Fibroblast of lung (primary cell): ENCODE data around the gene LTB. TPM values are rescaled to one million over a fixed set of nuclear protein-coding genes. Genes with fewer than 3 reads are reported as not detected.

ENCODE experiments used
- DNase-seq, 2 donors: peaks; one replicate each; pipeline versions ENCODE4 v3.0.0 to v3.0.0-alpha.2; 2010; ENCODE audit warnings: low read depth in 2 of 2
- H2AFZ ChIP-seq: 2 replicates; pipeline ENCODE4 v1.5.1; 2012; ENCODE audit warnings: low read length, control low read depth, inconsistent platforms
- H3K27ac ChIP-seq: 2 replicates; pipeline ENCODE4 v1.5.1; 2011; ENCODE audit warnings: low read length, control low read depth; ENCODE audit not compliant: insufficient read depth
- H3K27me3 ChIP-seq: 2 replicates; pipeline ENCODE4 v1.5.1; 2011; ENCODE audit warnings: mild to moderate bottlenecking, low read length; ENCODE audit not compliant: control insufficient read depth, insufficient read depth
- H3K36me3 ChIP-seq: 2 replicates; pipeline ENCODE4 v1.5.1; 2011; ENCODE audit warnings: low read length; ENCODE audit not compliant: control insufficient read depth, insufficient read depth
- H3K4me1 ChIP-seq: 2 replicates; pipeline ENCODE4 v1.5.1; 2011; ENCODE audit warnings: low read length; ENCODE audit not compliant: control insufficient read depth, insufficient read depth; ENCODE audit errors: extremely low read depth
- H3K4me2 ChIP-seq: 2 replicates; pipeline ENCODE4 v1.5.1; 2011; ENCODE audit warnings: low read length, control low read depth; ENCODE audit not compliant: insufficient read depth; ENCODE audit errors: extremely low read depth
- H3K4me3 ChIP-seq, 4 experiments: fragments of 200-600 bp in 1 of 4; sonication (generic) in 1 of 4; replicated peaks in 1 of 4; 2 replicates each; pipeline ENCODE4 v1.5.1; 2011 to 2016; ENCODE audit warnings: low read length in 4 of 4, low read depth in 3 of 4, mild to moderate bottlenecking in 3 of 4, control low read depth in 2 of 4, inconsistent platforms in 1 of 4, mixed read lengths in 1 of 4; ENCODE audit not compliant: insufficient read depth in 1 of 4; ENCODE audit errors: control extremely low read depth in 1 of 4
- H3K79me2 ChIP-seq: 2 replicates; pipeline ENCODE4 v1.5.1; 2012; ENCODE audit warnings: mild to moderate bottlenecking, low read length, inconsistent platforms; ENCODE audit not compliant: control insufficient read depth, insufficient read depth
- H3K9ac ChIP-seq: 2 replicates; pipeline ENCODE4 v1.5.1; 2011; ENCODE audit warnings: mild to moderate bottlenecking, low read length, control low read depth; ENCODE audit not compliant: insufficient read depth
- H3K9me3 ChIP-seq: 2 replicates; pipeline ENCODE4 v1.5.1; 2012; ENCODE audit warnings: low read depth, low read length; ENCODE audit not compliant: control insufficient read depth, insufficient read depth
- H4K20me1 ChIP-seq: 2 replicates; pipeline ENCODE4 v1.5.1; 2011; ENCODE audit warnings: low read length; ENCODE audit not compliant: control insufficient read depth, insufficient read depth; ENCODE audit errors: extremely low read depth
- EZH2 ChIP-seq: IDR thresholded peaks from 2 replicates; pipeline ENCODE4 v1.5.1; 2012; ENCODE audit warnings: low read length, control low read depth, mild to moderate bottlenecking; ENCODE audit errors: missing control alignments
- polyA plus RNA-seq, 2 donors: library from polyadenylated mRNA; depleted of rRNA in 1 of 2; stranded (reverse) in 1 of 2; unstranded in 1 of 2; fragments of >200 nt; gene quantifications; 2 replicates each; pipeline ENCODE4 v1.2.1, GENCODE V29; 2011 to 2012; ENCODE audit warnings: missing spikeins in 1 of 2
- total RNA-seq: library from RNA; depleted of rRNA; stranded (reverse); fragments of >200 nt; gene quantifications from 2 replicates; pipeline ENCODE4 v1.2.1, GENCODE V29; 2014
- TF ChIP-seq, protein P1 (sequence below), 2 donors: IDR thresholded peaks in 1 of 2; conservative IDR thresholded peaks in 1 of 2; 1 replicate in 1 of 2; 2 replicates in 1 of 2; pipeline ENCODE4 v1.5.1; 2011 to 2012; ENCODE audit warnings: low read length in 2 of 2, control low read depth in 1 of 2, inconsistent platforms in 1 of 2, low read depth in 1 of 2, mild to moderate bottlenecking in 1 of 2

LTB gene
- total and polyA plus RNA-seq, 2 donors (not counting 1 experiment from before 2014, with no cell fraction given), result not detected

DNA sequence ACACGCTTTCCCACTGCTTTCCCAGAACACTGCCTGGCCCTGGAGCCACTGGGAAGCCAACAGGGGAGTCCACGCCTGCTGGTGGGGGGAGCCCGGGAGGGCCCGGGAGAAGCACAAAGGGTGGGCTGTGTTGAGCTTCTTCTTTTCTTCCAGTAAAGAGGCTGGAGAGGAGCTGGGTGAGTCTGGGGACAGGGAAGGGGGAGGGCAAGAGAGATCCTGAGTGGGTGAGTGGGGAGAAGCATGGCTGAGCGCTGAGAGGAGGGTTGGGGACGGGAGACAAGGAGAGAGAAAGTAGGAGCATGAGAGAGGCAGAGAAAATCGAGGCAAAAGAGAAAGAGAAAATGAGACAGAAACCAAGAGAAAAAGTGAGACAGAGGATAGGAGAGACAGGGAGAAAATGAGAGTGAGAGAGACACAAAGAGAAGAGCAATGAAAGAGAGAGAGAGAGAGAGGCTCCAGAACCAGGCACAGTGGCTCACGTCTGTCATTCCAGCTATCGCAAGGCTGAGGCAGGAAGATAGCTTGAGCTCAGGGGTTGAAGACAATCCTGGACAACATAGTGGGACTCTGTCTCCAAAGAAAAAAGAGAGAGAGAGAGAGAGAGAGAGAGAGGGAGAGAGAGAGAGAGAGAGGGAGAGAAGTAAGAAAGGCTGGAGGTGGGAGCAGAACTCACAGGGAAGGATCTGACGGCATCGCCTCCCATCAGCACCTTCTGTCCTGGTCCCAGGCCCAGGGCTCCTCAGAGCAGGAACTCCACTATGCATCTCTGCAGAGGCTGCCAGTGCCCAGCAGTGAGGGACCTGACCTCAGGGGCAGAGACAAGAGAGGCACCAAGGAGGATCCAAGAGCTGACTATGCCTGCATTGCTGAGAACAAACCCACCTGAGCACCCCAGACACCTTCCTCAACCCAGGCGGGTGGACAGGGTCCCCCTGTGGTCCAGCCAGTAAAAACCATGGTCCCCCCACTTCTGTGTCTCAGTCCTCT lies 5.9 kb upstream of the LTB start:
- no peak overlapping the region for H3K4me2 ChIP-seq
- no peak for DNase-seq
- no peaks in the 10 kb centered on the region for H3K79me2 ChIP-seq
- peaks cover 4% of the 10 kb centered on the region for H3K27me3 ChIP-seq
- TF ChIP-seq, protein P1, sequence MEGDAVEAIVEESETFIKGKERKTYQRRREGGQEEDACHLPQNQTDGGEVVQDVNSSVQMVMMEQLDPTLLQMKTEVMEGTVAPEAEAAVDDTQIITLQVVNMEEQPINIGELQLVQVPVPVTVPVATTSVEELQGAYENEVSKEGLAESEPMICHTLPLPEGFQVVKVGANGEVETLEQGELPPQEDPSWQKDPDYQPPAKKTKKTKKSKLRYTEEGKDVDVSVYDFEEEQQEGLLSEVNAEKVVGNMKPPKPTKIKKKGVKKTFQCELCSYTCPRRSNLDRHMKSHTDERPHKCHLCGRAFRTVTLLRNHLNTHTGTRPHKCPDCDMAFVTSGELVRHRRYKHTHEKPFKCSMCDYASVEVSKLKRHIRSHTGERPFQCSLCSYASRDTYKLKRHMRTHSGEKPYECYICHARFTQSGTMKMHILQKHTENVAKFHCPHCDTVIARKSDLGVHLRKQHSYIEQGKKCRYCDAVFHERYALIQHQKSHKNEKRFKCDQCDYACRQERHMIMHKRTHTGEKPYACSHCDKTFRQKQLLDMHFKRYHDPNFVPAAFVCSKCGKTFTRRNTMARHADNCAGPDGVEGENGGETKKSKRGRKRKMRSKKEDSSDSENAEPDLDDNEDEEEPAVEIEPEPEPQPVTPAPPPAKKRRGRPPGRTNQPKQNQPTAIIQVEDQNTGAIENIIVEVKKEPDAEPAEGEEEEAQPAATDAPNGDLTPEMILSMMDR (conservative IDR thresholded peaks at IDR 0.05 in 1 of 2, IDR thresholded peaks at IDR 0.05 in 1 of 2; ENCODE audit: low read depth in 1 of 2, low read length in 2 of 2), result no peak
- no peak for TF ChIP-seq EZH2
- H2AFZ ChIP-seq, result no peak overlapping the region
- H3K27ac ChIP-seq, result no peak overlapping the region
- no peaks in the 10 kb centered on the region for H3K36me3 ChIP-seq
- H3K9ac ChIP-seq, result no peak overlapping the region
- H3K4me3 ChIP-seq, result no peak overlapping the region
- no peaks in the 10 kb centered on the region for H4K20me1 ChIP-seq
- no peaks in the 10 kb centered on the region for H3K9me3 ChIP-seq
- no peaks in the 10 kb centered on the region for H3K4me1 ChIP-seq

DNA sequence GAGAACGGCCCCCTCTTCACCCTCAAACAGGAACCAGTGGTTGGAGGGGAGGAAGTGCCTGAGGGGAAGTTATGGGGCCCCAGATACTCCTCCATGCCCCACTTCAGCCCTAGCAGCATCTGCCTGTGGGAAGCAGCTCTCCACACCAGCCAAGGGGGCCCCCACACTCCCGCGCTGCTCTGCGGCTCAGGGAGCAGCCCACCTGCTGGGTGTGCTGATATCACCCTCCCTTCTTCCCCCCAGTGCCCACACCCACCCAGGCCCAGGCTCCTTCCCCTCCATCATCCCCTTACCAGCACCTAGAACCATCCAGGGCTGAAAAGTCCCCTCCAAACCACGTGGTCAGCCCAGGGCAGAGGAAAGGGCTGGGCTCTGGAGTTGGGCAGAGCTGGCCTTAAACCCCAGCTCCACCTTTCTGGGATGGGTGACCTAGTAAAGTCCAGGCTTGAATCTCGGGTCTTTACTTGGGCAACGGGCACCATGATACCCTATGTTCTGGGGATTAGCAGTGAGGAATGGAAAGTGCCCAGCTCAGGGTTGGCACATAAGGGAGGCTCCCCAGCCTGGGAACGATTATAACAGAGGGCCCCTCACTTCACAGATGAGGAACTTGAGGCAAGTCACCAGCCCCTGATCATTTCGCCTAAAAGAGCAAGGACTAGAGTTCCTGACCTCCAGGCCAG lies 4.5 kb upstream of the LTB start:
- H3K36me3 ChIP-seq, result no peaks in the 10 kb centered on the region
- peaks cover 4% of the 10 kb centered on the region for H3K27me3 ChIP-seq
- H3K9ac ChIP-seq, result no peak overlapping the region
- no peaks in the 10 kb centered on the region for H4K20me1 ChIP-seq
- TF ChIP-seq, protein P1 (conservative IDR thresholded peaks at IDR 0.05 in 1 of 2, IDR thresholded peaks at IDR 0.05 in 1 of 2; ENCODE audit: low read depth in 1 of 2, low read length in 2 of 2), result no peak
- no peak for TF ChIP-seq EZH2
- H3K4me2 ChIP-seq, result no peak overlapping the region
- H3K79me2 ChIP-seq, result no peaks in the 10 kb centered on the region
- H2AFZ ChIP-seq, result no peak overlapping the region
- no peak overlapping the region for H3K4me3 ChIP-seq
- DNase-seq, result no peak
- no peak overlapping the region for H3K27ac ChIP-seq
- no peaks in the 10 kb centered on the region for H3K9me3 ChIP-seq
- H3K4me1 ChIP-seq, result no peaks in the 10 kb centered on the region

- Histone ChIP-seq H4K20me1 (no peaks in the 10 kb centered on the region), H3K9me3 (no peaks in the 10 kb centered on the region), H3K27ac (no peak within 1 kb of the TSS), H2AFZ (no peak within 1 kb of the TSS), H3K4me1 (no peaks in the 10 kb centered on the region), H3K27me3 (peaks cover 4% of the 10 kb centered on the region), H3K9ac (no peak within 1 kb of the TSS), H3K4me2 (no peak within 1 kb of the TSS), H3K79me2 (no peaks in the 10 kb centered on the region), H3K36me3 (no peaks in the 10 kb centered on the region), H3K4me3 (no peak within 1 kb of the TSS)
- DNase-seq, result no peak
- no peak for TF ChIP-seq EZH2
- TF ChIP-seq, protein P1 (conservative IDR thresholded peaks at IDR 0.05 in 1 of 2, IDR thresholded peaks at IDR 0.05 in 1 of 2; ENCODE audit: low read depth in 1 of 2, low read length in 2 of 2), result no peak
Observed at GRCh38 chr6:31586008-31586407, 3.8 kb upstream of the LTB start, which contains the start of gene LST1. LST1 (plus strand) TSS chr6:31586277; CDS start chr6:31587300, 1,023 bp downstream.
